HepG2 (cell line): ENCODE results near the gene TPST1. TPM values are rescaled to one million over a fixed set of nuclear protein-coding genes. Genes with fewer than 3 reads are reported as not detected.

ENCODE experiments used
- CEBPB ChIP-seq: IDR thresholded peaks from 2 replicates; pipeline ENCODE4 v1.6.1; 2011; ENCODE audit warnings: low read depth, low read length, improper control_type of control experiment, borderline replicate concordance
- GABPB1 ChIP-seq: IDR thresholded peaks from 2 replicates; pipeline ENCODE4 v1.6.1; 2016; ENCODE audit warnings: mild to moderate bottlenecking, missing genetic modification reagents, moderate library complexity, missing compliant biosample characterization
- GATAD2A ChIP-seq: IDR thresholded peaks from 2 replicates; pipeline ENCODE4 v1.6.1; 2016
- TFAP4 ChIP-seq: sonication (generic); IDR thresholded peaks from 2 replicates; pipeline ENCODE4 v1.6.1; 2016; ENCODE audit warnings: low read depth, borderline replicate concordance
- ZFY ChIP-seq: sonication (generic); formaldehyde crosslinking; IDR thresholded peaks from 2 replicates; pipeline ENCODE4 v1.4.0; 2020; ENCODE audit warnings: missing genetic modification reagents
- polyA plus RNA-seq, 8 experiments: library from polyadenylated mRNA; depleted of rRNA in 3 of 8; stranded (reverse) in 7 of 8; unstranded in 1 of 8; fragments of >200 nt; fragmentation: Illumina TruSeq in 4 of 8; extraction: Trizol in 4 of 8; gene quantifications; 2 replicates each; pipeline versions ENCODE4 v1.2.1 to v1.2.3, GENCODE V29; 2011 to 2016; ENCODE audit warnings: low read depth in 4 of 8, missing spikeins in 1 of 8, mixed read lengths in 1 of 8; ENCODE audit not compliant: insufficient read depth in 1 of 8
- total RNA-seq, 5 experiments: library from RNA; depleted of rRNA; stranded (reverse); fragments of >200 nt; fragmentation: Illumina TruSeq; extraction: Trizol; gene quantifications; 2 replicates each; pipeline ENCODE4 v1.2.3, GENCODE V29; 2016; ENCODE audit warnings: low read depth in 1 of 5
- TF ChIP-seq, protein P1 (sequence below), 2 experiments: sonication (generic) in 1 of 2; formaldehyde crosslinking in 1 of 2; IDR thresholded peaks; 2 replicates each; pipeline versions ENCODE4 v1.6.1 to v1.9.0; 2014 to 2022; ENCODE audit warnings: antibody characterized with exemption in 1 of 2, borderline replicate concordance in 1 of 2, inconsistent platforms in 1 of 2, low read depth in 1 of 2, missing genetic modification reagents in 1 of 2
- TF ChIP-seq, protein P2 (sequence below): sonication (generic); formaldehyde crosslinking; IDR thresholded peaks from 2 replicates; pipeline ENCODE4 v1.8.1; 2023; ENCODE audit warnings: mild to moderate bottlenecking, missing genetic modification reagents
- TF ChIP-seq, protein P3 (sequence below): IDR thresholded peaks from 2 replicates; pipeline ENCODE4 v1.6.1; 2016; ENCODE audit warnings: control low read depth

The TPST1 gene
- total and polyA plus RNA-seq, 2 of the 13 experiments (the other 11 are each of a cell fraction or from before 2014, with no cell fraction given): 24.3 to 34.1 TPM

DNA sequence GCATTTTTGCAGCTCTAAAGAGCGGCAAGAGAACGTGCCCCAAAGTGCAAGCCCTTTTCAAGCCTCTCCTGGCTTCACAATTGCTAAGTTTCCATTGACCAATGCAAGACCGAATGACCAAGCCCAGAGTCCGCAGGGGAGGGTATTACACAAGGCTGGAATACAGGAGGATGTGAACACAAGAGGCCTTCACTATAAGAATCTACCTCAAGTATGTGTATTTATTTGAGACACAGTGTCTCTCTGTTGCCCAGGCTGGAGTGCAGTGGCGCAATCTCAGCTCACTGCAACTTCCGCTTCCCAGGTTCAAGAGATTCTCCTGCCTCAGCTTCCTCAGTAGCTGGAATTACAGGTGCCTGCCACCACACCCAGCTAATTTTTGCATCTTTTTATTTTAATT, 22.2 kb upstream of the TPST1 start (continued):
- TF ChIP-seq, protein P1, sequence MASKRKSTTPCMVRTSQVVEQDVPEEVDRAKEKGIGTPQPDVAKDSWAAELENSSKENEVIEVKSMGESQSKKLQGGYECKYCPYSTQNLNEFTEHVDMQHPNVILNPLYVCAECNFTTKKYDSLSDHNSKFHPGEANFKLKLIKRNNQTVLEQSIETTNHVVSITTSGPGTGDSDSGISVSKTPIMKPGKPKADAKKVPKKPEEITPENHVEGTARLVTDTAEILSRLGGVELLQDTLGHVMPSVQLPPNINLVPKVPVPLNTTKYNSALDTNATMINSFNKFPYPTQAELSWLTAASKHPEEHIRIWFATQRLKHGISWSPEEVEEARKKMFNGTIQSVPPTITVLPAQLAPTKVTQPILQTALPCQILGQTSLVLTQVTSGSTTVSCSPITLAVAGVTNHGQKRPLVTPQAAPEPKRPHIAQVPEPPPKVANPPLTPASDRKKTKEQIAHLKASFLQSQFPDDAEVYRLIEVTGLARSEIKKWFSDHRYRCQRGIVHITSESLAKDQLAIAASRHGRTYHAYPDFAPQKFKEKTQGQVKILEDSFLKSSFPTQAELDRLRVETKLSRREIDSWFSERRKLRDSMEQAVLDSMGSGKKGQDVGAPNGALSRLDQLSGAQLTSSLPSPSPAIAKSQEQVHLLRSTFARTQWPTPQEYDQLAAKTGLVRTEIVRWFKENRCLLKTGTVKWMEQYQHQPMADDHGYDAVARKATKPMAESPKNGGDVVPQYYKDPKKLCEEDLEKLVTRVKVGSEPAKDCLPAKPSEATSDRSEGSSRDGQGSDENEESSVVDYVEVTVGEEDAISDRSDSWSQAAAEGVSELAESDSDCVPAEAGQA (IDR thresholded peaks at IDR 0.05; ENCODE audit: low read depth): no peak
- TF ChIP-seq, protein P1 (CRISPR knock-in tag; IDR thresholded peaks at IDR 0.05; ENCODE audit: borderline replicate concordance): no peak
- TF ChIP-seq GABPB1 (peak; percentile 51; the same call in 1 of the 2 replicates), CEBPB (peak; percentile 49; the same call in 1 of the 2 replicates), TFAP4 (no peak), ZFY (CRISPR knock-in tag) (peak; percentile 50), GATAD2A (CRISPR knock-in tag) (peak; percentile 54)
- TF ChIP-seq, protein P2, sequence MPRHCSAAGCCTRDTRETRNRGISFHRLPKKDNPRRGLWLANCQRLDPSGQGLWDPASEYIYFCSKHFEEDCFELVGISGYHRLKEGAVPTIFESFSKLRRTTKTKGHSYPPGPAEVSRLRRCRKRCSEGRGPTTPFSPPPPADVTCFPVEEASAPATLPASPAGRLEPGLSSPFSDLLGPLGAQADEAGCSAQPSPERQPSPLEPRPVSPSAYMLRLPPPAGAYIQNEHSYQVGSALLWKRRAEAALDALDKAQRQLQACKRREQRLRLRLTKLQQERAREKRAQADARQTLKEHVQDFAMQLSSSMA (CRISPR knock-in tag): no peak
- TF ChIP-seq, protein P3, sequence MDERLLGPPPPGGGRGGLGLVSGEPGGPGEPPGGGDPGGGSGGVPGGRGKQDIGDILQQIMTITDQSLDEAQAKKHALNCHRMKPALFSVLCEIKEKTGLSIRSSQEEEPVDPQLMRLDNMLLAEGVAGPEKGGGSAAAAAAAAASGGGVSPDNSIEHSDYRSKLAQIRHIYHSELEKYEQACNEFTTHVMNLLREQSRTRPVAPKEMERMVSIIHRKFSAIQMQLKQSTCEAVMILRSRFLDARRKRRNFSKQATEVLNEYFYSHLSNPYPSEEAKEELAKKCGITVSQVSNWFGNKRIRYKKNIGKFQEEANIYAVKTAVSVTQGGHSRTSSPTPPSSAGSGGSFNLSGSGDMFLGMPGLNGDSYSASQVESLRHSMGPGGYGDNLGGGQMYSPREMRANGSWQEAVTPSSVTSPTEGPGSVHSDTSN: no peak
